K562 (cell line): Measurements from ENCODE around the gene PRPSAP2. TPM values are rescaled to one million over a fixed set of nuclear protein-coding genes. Genes with fewer than 3 reads are reported as not detected.

Experiments
- ATAC-seq: fragments of 200-7000 bp; cut with Tn5 transposase; 3 replicates; pipeline ENCODE4 v1.9.1; 2020; ENCODE audit warnings: moderate library complexity
- BruUV-seq: library from RNA; stranded (reverse); fragments of 400-500 nt; replicated peaks from 2 replicates; lab custom pipeline; 2021; lab: Mats Ljungman, UMichigan
- CTCF ChIA-PET: fragments of 300-600 bp; formaldehyde crosslinking; extraction: SDS; loops from one replicate; lab custom pipeline; 2021; ENCODE audit warnings: low intra/inter-chr PET ratio; lab: Yijun Ruan, JAX
- POLR2A ChIA-PET: fragments of 300-600, 350-650 bp; sonication (Branson Sonifier 250); formaldehyde crosslinking; extraction: SDS; loops from one replicate; lab custom pipeline; 2021; ENCODE audit warnings: antibody characterized with exemption, inconsistent platforms; lab: Yijun Ruan, JAX
- DNase-seq, 4 experiments: peaks; one replicate each; pipeline versions ENCODE4 v3.0.0 to v3.0.0-alpha.2; 2011 to 2018; ENCODE audit warnings: low spot score in 3 of 4, mixed read lengths in 3 of 4; ENCODE audit errors: extremely low read depth in 1 of 4
- FAIRE-seq: peaks from 2 replicates; lab custom pipeline; 2011; peaks lifted over from hg19 to GRCh38; lab: Jason Lieb, UNC
- H2AFZ ChIP-seq: 2 replicates; pipeline ENCODE4 v1.6.0; 2011; ENCODE audit warnings: low read depth, low read length, control low read depth, inconsistent platforms
- H3K27ac ChIP-seq: fragments of 200-600 bp; 3 replicates; pipeline ENCODE4 v1.8.0; 2011; ENCODE audit warnings: low read depth, mild to moderate bottlenecking, control low read depth, inconsistent platforms, low read length, moderate library complexity, mixed read lengths; ENCODE audit errors: extremely low read depth
- H3K27me3 ChIP-seq, 2 experiments: fragments of 300-600 bp in 1 of 2; 2 replicates in 1 of 2; 3 replicates in 1 of 2; pipeline versions ENCODE4 v1.6.0 to v1.8.0; 2011; ENCODE audit warnings: inconsistent platforms in 2 of 2, low read length in 2 of 2, mild to moderate bottlenecking in 1 of 2, mixed read lengths in 1 of 2, moderate library complexity in 1 of 2; ENCODE audit not compliant: control insufficient read depth in 2 of 2, insufficient read depth in 2 of 2
- H3K36me3 ChIP-seq: fragments of 300-600 bp; 3 replicates; pipeline ENCODE4 v1.8.0; 2011; ENCODE audit warnings: mild to moderate bottlenecking, low read length, inconsistent platforms; ENCODE audit not compliant: control insufficient read depth, insufficient read depth
- H3K4me1 ChIP-seq, 2 experiments: fragments of 200-600 bp in 1 of 2; replicated peaks in 1 of 2; 2 replicates in 1 of 2; 3 replicates in 1 of 2; pipeline versions ENCODE4 v1.5.1 to v1.8.0; 2011; ENCODE audit warnings: inconsistent platforms in 2 of 2, low read length in 2 of 2, mild to moderate bottlenecking in 1 of 2, mixed read lengths in 1 of 2, moderate library complexity in 1 of 2; ENCODE audit not compliant: control insufficient read depth in 2 of 2, insufficient read depth in 2 of 2
- H3K4me2 ChIP-seq: 2 replicates; pipeline ENCODE4 v1.6.1; 2011; ENCODE audit warnings: low read length, control low read depth, inconsistent platforms, mixed read lengths; ENCODE audit not compliant: insufficient read depth
- H3K4me3 ChIP-seq: fragments of 200-600 bp; sonication (generic), shearing (Covaris generic); 2 replicates; pipeline ENCODE4 v1.5.1; 2016; ENCODE audit warnings: control low read depth, inconsistent platforms
- H3K79me2 ChIP-seq: fragments of 200-600 bp; 3 replicates; pipeline ENCODE4 v1.8.0; 2011; ENCODE audit warnings: low read length, inconsistent platforms; ENCODE audit not compliant: control insufficient read depth, insufficient read depth
- H3K9ac ChIP-seq, 2 experiments: 2 replicates each; pipeline versions ENCODE4 v1.6.0 to v1.6.1; 2011; ENCODE audit warnings: low read depth in 2 of 2, low read length in 2 of 2, control low read depth in 1 of 2, inconsistent platforms in 1 of 2, mild to moderate bottlenecking in 1 of 2, mixed read lengths in 1 of 2; ENCODE audit not compliant: insufficient read depth in 1 of 2
- H3K9me1 ChIP-seq: one replicate; pipeline ENCODE4 v1.6.0; 2011; ENCODE audit warnings: inconsistent platforms, mild to moderate bottlenecking, low read length, moderate library complexity; ENCODE audit not compliant: control insufficient read depth, insufficient read depth
- H3K9me3 ChIP-seq: replicated peaks from 2 replicates; pipeline ENCODE4 v1.5.1; 2011; ENCODE audit warnings: low read depth, low read length, inconsistent platforms; ENCODE audit not compliant: control insufficient read depth, insufficient read depth
- H4K20me1 ChIP-seq: replicated peaks from 2 replicates; pipeline ENCODE4 v1.6.1; 2011; ENCODE audit warnings: low read length, inconsistent platforms, mixed read lengths; ENCODE audit not compliant: control insufficient read depth, insufficient read depth
- HNRNPUL1 ChIP-seq: fragments of 200-400 bp; formaldehyde crosslinking; IDR thresholded peaks from 2 replicates; pipeline ENCODE4 v1.6.1; 2017; ENCODE audit warnings: low read length
- MCM5 ChIP-seq: fragments of 450-650 bp; IDR thresholded peaks from 2 replicates; pipeline ENCODE4 v1.6.1; 2016; ENCODE audit warnings: low read depth
- OTX1 ChIP-seq: fragments of 450-650 bp; formaldehyde crosslinking; IDR thresholded peaks from 2 replicates; pipeline ENCODE4 v1.4.0; 2022; ENCODE audit warnings: mild to moderate bottlenecking
- WGBS: fragments of 100-300 bp; shearing (Covaris generic); methylation state at CpG from one replicate; pipeline ENCODE4 v1.1.6; 2016; ENCODE audit warnings: low coverage, mixed read lengths; ENCODE audit not compliant: insufficient coverage; ENCODE audit errors: missing lambda C conversion rate; 5-methylcytosine and 5-hydroxymethylcytosine counted together
- in situ Hi-C: fragments of 300-500 bp; cut with MboI; formaldehyde crosslinking; loops from 4 replicates; pipeline ENCODE4 v1.15.0; 2018; ENCODE audit warnings: inconsistent platforms, mixed read lengths
- intact Hi-C: fragments of 100-400 bp; cut with micrococcal nuclease; formaldehyde crosslinking; loops from 2 replicates; pipeline ENCODE4 v1.14.2; 2022
- polyA plus RNA-seq, 8 experiments: library from polyadenylated mRNA; depleted of rRNA in 4 of 8; stranded (reverse) in 5 of 8; unstranded in 3 of 8; fragments of >200 nt; fragmentation: Nextera tagmentation in 2 of 8; fragmentation: Illumina TruSeq in 1 of 8; extraction: Ambion mirVana in 2 of 8; extraction: Trizol in 1 of 8; gene quantifications; 2 replicates each; pipeline versions ENCODE4 v1.2.1 to v1.2.3, GENCODE V29; 2011 to 2014; ENCODE audit warnings: inconsistent platforms in 1 of 8, missing spikeins in 1 of 8
- total RNA-seq, 7 experiments: library from RNA; depleted of rRNA in 6 of 7; stranded (reverse); fragments of >200 nt in 6 of 7; fragmentation: Illumina TruSeq in 2 of 7; extraction: Trizol in 2 of 7; gene quantifications; 2 replicates each; pipeline versions ENCODE4 v1.2.1 to v1.2.3, GENCODE V29; 2011 to 2021; ENCODE audit warnings: low replicate concordance in 1 of 7
- TF ChIP-seq, protein P1 (sequence below): fragments of 450-650 bp; IDR thresholded peaks from 2 replicates; pipeline ENCODE4 v1.6.1; 2016; ENCODE audit warnings: mild to moderate bottlenecking, moderate library complexity
- TF ChIP-seq, protein P2 (sequence below): fragments of 450-650 bp; conservative IDR thresholded peaks from 2 replicates; pipeline ENCODE4 v1.6.1; 2016; ENCODE audit warnings: missing genetic modification characterization, low read depth, mild to moderate bottlenecking, missing compliant biosample characterization, moderate library complexity

Gene PRPSAP2
- total and polyA plus RNA-seq, 9 of the 15 experiments (the other 6 are each of a cell fraction or from before 2014, with no cell fraction given) = 15.5 to 56.7 (median 35.7) TPM

- ChIA-PET CTCF (no interaction called here), POLR2A (no interaction called here)
- Histone ChIP-seq H4K20me1 (no peaks in the 10 kb centered on the region), H3K4me3 (no peak overlapping the region), H3K27ac (no peak overlapping the region), H3K9ac (no peak overlapping the region), H2AFZ (no peak overlapping the region), H3K9me3 (no peaks in the 10 kb centered on the region), H3K27me3 (no peaks in the 10 kb centered on the region), H3K4me1 (peaks cover 0 to 13% of the 10 kb centered on the region in 2 experiments; a peak in 4 of 5 replicates), H3K4me2 (no peak overlapping the region), H3K36me3 (peaks cover 21% of the 10 kb centered on the region), H3K79me2 (peaks cover 9% of the 10 kb centered on the region; the same call in 2 of the 3 replicates), H3K9me1 (no peaks in the 10 kb centered on the region)
- no TSS peak for BruUV-seq
- intact Hi-C loops (no loop called here), in situ Hi-C loops (no loop called here)
- DNase-seq (no peak), FAIRE-seq (no peak), ATAC-seq (no peak)
- WGBS = 93% methylated on average over 1 of the region's 1 CpG
- TF ChIP-seq HNRNPUL1 = no peak
- TF ChIP-seq, protein P1, sequence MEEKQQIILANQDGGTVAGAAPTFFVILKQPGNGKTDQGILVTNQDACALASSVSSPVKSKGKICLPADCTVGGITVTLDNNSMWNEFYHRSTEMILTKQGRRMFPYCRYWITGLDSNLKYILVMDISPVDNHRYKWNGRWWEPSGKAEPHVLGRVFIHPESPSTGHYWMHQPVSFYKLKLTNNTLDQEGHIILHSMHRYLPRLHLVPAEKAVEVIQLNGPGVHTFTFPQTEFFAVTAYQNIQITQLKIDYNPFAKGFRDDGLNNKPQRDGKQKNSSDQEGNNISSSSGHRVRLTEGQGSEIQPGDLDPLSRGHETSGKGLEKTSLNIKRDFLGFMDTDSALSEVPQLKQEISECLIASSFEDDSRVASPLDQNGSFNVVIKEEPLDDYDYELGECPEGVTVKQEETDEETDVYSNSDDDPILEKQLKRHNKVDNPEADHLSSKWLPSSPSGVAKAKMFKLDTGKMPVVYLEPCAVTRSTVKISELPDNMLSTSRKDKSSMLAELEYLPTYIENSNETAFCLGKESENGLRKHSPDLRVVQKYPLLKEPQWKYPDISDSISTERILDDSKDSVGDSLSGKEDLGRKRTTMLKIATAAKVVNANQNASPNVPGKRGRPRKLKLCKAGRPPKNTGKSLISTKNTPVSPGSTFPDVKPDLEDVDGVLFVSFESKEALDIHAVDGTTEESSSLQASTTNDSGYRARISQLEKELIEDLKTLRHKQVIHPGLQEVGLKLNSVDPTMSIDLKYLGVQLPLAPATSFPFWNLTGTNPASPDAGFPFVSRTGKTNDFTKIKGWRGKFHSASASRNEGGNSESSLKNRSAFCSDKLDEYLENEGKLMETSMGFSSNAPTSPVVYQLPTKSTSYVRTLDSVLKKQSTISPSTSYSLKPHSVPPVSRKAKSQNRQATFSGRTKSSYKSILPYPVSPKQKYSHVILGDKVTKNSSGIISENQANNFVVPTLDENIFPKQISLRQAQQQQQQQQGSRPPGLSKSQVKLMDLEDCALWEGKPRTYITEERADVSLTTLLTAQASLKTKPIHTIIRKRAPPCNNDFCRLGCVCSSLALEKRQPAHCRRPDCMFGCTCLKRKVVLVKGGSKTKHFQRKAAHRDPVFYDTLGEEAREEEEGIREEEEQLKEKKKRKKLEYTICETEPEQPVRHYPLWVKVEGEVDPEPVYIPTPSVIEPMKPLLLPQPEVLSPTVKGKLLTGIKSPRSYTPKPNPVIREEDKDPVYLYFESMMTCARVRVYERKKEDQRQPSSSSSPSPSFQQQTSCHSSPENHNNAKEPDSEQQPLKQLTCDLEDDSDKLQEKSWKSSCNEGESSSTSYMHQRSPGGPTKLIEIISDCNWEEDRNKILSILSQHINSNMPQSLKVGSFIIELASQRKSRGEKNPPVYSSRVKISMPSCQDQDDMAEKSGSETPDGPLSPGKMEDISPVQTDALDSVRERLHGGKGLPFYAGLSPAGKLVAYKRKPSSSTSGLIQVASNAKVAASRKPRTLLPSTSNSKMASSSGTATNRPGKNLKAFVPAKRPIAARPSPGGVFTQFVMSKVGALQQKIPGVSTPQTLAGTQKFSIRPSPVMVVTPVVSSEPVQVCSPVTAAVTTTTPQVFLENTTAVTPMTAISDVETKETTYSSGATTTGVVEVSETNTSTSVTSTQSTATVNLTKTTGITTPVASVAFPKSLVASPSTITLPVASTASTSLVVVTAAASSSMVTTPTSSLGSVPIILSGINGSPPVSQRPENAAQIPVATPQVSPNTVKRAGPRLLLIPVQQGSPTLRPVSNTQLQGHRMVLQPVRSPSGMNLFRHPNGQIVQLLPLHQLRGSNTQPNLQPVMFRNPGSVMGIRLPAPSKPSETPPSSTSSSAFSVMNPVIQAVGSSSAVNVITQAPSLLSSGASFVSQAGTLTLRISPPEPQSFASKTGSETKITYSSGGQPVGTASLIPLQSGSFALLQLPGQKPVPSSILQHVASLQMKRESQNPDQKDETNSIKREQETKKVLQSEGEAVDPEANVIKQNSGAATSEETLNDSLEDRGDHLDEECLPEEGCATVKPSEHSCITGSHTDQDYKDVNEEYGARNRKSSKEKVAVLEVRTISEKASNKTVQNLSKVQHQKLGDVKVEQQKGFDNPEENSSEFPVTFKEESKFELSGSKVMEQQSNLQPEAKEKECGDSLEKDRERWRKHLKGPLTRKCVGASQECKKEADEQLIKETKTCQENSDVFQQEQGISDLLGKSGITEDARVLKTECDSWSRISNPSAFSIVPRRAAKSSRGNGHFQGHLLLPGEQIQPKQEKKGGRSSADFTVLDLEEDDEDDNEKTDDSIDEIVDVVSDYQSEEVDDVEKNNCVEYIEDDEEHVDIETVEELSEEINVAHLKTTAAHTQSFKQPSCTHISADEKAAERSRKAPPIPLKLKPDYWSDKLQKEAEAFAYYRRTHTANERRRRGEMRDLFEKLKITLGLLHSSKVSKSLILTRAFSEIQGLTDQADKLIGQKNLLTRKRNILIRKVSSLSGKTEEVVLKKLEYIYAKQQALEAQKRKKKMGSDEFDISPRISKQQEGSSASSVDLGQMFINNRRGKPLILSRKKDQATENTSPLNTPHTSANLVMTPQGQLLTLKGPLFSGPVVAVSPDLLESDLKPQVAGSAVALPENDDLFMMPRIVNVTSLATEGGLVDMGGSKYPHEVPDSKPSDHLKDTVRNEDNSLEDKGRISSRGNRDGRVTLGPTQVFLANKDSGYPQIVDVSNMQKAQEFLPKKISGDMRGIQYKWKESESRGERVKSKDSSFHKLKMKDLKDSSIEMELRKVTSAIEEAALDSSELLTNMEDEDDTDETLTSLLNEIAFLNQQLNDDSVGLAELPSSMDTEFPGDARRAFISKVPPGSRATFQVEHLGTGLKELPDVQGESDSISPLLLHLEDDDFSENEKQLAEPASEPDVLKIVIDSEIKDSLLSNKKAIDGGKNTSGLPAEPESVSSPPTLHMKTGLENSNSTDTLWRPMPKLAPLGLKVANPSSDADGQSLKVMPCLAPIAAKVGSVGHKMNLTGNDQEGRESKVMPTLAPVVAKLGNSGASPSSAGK = no peak
- no peak for TF ChIP-seq OTX1 (CRISPR knock-in tag)
- TF ChIP-seq MCM5 = no peak
- TF ChIP-seq, protein P2, sequence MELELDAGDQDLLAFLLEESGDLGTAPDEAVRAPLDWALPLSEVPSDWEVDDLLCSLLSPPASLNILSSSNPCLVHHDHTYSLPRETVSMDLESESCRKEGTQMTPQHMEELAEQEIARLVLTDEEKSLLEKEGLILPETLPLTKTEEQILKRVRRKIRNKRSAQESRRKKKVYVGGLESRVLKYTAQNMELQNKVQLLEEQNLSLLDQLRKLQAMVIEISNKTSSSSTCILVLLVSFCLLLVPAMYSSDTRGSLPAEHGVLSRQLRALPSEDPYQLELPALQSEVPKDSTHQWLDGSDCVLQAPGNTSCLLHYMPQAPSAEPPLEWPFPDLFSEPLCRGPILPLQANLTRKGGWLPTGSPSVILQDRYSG (tag) = no peak
These were observed 67.3 kb downstream of the PRPSAP2 start for GRCh38 chr17:18925187-18925586.
